Glomerular visceral epithelial cell (primary cell): ENCODE results near the gene ZIC2.
A peak's percentile ranks its signal among the peaks of the same experiment; 100 is the strongest.

Experiments used
- DNase-seq: peaks from one replicate; pipeline ENCODE4 v3.0.0-alpha.2; 2016; ENCODE audit errors: extremely low spot score

Gene ZIC2

DNA sequence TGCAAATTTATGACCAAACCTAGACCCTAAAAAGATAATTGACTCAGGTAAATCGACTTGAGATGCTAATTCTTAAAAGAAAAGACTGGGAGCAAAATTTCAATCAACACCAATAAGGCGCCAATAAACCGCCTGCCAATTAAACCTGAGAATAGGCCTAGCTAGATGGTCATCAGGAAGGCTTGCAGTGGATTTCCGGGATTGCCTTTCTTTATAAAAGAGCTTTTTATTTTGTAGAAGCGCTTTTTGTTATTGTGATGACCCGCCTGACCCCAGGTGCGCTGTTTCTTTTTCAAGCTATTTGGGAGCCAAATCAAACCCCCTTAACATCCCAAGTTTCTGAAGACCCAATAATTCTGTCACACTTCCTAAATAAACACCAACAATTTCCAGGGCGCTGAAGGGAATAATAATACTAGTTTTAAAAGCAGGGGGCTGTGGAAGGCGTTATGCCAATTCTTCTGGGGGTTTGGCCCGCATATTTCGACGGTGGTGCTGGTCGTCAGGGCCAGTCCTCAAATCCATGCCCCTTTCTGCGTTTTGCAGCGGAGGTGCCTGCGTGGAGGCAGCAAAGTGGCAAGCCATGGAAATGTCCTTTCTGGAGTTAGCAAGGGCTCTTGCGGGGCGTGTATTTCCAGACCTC is 7.2 kb upstream of the ZIC2 start:
- DNase-seq: no peak

GRCh38 chr13:99974939-99975561 is 6.5 kb upstream of the ZIC2 start:
- no peak for DNase-seq

- no peak for DNase-seq
These were observed 6.0 kb upstream of the ZIC2 start for GRCh38 chr13:99975626-99976025.

DNA sequence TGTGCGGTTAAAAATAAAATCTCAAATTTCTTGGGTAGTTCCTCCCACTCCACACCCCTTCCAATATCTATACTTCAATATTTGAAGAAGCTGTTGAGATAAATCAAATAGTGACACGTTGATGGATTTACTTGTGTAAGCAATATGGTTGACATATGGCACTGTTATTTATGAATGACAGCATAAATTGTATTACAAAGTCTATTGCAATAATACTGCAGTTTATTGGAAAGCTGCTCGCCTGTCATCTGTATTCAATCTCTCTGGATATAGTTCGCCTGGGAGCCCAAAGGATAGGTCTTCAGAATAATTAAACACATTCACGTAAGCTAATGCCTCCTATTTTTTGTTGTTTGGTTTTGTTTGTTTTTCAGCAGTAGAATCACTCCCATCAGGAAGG is 5.0 kb upstream of the ZIC2 start:
- no peak for DNase-seq

DNA sequence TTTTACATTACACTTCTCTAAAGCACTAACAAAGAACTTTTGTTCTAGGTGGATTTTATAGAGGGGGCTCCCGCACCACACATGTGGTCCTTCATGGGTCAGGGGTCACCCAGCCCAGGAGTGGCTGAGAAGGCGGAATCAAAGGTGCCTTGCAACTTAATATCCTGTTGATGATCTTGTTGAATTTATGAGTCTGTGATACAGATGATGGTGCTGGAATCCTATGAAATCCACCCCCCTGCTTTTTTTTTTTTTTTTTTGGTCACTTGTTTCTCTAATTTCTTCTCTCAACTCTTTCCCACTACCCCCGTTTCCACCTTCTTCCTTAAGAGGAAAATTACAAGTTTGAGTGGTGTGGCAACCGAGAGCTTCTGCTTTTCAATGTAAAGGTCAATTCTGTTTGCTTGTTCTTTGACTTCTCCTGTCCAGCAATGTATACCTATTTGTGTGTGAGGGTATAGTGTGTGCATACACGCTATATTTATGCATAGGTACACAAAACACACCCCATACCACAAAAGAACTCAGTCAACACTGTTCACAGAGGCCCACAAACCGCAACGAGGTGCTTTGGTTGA is 4.2 kb upstream of the ZIC2 start:
- no peak for DNase-seq

DNA sequence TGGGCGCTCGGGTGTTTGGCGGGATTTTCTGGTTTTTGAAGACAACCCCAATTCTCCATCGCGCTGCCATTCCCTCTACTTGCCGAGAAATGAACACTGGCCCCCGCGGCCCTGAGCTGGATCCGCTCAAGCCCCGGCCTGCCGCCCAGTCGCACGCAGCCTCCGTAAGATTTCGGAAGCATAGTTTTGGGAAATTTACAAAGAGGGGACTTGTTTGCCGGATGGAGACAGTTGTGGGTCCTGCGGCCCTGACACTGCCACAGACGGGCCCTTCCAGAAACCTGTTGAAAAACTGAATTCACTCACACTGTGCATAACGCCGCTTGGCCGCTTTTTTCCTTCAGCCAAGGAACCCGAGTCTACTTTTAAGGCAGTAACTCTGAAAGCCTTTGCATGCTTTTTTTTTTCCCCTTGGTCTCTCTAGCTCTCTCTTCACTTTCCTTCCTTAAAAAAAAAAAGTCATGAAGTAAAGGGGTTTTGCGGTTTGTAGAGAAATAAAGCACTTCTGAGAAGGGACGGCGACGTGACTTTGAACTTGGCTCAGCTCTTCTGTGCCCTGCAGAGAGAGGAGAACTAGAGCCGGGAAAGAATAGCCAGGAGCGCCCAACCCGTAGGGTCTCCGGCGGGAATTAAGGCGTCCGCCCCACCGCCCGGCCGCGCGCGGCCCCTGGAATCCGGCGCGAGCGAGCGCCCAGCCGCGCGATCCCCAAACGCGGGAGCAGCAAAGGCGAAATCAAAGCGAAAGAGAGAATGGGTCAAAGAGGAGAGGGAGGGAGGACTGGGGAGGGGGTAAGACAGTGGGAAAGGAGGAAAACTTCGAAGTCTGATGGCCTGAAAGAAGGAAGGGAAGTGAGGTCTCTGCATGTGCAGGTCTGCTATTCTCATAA is 3.4 kb upstream of the ZIC2 start:
- no peak for DNase-seq

- no peak for DNase-seq
These were observed 2.7 kb upstream of the ZIC2 start for GRCh38 chr13:99978799-99979452.

DNA sequence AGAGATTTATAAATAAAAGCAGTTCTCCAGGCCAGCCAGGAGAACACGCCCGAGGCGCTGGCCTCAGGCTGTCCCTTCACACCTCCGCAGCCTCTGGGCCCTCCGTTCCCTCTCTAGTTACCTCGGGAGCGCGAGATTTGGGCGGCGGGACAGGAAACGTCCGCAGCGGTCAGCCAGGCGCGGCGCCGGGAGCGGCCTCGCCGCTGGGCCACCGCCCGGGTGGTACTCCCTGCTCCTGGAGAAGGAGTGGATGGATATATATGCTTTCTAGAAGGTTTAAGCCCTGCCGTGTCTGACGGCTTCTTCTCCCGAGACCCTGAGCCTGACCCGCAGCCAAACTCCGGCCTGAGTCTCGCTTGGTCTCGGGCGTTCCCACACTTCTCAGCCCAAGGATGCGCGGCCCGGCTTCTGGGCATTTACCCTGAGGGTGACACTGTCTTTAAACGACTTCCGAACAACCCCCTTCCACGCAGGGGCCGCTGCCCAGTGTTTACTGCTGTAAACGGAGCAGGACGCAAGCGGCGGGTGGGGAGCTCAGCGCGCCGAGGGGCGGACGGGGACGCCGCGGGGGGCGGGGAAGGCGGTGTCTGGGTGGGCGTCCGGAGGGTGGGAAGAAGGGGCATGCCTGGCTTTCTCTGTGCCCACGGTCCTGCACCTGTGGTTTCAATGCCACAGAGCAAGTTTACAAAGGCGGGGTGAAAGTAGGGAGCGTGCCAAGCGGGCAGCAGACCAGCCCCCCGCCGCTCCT is 2.0 kb upstream of the ZIC2 start:
- DNase-seq: no peak

DNA sequence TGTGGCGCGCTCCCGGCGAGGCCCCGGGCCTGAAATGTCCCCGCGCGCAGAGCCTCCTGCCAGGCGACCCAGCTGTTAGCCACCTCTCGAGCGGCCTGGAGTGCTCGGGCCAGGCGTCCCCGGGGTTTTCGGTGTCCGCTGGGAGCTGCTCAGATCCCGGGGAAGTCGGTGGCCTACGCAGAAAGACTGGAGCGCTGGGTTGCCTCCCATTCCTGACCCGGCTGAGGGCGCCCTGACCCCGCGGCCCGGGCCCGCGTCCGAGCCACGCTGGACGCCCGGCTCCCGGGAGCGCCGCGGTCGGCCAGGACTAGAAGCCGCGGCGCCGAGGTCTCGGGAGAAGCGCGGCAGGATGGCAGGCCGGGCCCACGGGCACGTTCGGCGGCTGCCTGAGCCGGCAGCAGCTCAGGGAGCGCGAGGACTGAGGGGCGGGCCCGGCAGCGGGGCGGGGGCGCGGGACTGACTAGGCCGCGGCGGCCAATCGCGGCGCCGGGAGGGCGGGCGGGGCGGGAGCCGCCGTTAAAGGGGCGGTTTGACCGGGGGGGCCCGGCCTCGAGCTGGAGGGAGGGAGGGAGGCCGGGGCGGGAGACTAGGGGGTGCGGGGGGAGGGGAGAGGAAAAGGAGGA is 1.3 kb upstream of the ZIC2 start:
- DNase-seq: peak; percentile 64

GRCh38 chr13:99980824-99981734 is 505 bp upstream of the ZIC2 start:
- peak; percentile 33 for DNase-seq

DNA sequence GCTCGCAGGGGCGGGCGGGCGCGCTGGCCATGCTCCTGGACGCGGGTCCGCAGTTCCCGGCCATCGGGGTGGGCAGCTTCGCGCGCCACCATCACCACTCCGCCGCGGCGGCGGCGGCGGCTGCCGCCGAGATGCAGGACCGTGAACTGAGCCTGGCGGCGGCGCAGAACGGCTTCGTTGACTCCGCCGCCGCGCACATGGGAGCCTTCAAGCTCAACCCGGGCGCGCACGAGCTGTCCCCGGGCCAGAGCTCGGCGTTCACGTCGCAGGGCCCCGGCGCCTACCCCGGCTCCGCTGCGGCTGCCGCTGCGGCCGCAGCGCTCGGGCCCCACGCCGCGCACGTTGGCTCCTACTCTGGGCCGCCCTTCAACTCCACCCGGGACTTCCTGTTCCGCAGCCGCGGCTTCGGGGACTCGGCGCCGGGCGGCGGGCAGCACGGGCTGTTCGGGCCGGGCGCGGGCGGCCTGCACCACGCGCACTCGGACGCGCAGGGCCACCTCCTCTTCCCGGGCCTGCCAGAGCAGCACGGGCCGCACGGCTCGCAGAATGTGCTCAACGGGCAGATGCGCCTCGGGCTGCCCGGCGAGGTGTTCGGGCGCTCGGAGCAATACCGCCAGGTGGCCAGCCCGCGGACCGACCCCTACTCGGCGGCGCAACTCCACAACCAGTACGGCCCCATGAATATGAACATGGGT is 599 bp downstream of the ZIC2 start:
- no peak for DNase-seq

DNA sequence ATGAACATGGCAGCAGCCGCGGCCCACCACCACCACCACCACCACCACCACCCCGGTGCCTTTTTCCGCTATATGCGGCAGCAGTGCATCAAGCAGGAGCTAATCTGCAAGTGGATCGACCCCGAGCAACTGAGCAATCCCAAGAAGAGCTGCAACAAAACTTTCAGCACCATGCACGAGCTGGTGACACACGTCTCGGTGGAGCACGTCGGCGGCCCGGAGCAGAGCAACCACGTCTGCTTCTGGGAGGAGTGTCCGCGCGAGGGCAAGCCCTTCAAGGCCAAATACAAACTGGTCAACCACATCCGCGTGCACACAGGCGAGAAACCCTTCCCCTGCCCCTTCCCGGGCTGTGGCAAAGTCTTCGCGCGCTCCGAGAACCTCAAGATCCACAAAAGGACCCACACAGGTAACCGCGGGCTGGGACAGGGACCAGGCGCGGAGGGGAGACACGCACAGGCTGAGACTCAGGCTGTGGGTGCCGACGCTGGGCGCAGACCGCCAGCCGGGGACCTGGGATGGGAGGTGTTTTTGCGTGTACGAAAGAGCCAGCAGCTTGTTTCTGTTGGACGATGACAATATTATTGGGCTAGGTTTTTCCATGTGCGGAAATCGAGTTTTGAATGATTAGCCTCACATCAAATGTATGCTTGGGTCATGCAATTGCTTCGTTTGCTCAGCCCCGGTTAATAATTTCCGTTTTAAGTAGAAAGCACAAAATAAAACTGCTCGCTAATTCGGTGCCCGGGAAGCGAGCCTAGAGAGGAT is 1.3 kb downstream of the ZIC2 start:
- no peak for DNase-seq

GRCh38 chr13:99983499-99984401 is 2.2 kb downstream of the ZIC2 start:
- no peak for DNase-seq

GRCh38 chr13:99984461-99985240 is 3.1 kb downstream of the ZIC2 start:
- no peak for DNase-seq

- no peak for DNase-seq
These were observed 3.8 kb downstream of the ZIC2 start for GRCh38 chr13:99985241-99985874.
